Inflammatory macrophage (primary cell): ENCODE measurements around the gene AK4.

Source experiments
- DNase-seq, 2 donors: peaks; one replicate each; pipeline ENCODE4 v3.0.0-alpha.2; 2020 to 2022

AK4 gene

GRCh38 chr1:65176591-65176990 is 28.6 kb downstream of the AK4 start:
- DNase-seq = peak; percentile 71 to 84

- no peak for DNase-seq
Observed at GRCh38 chr1:65177457-65177856, 29.5 kb downstream of the AK4 start.

- no peak for DNase-seq
Observed at GRCh38 chr1:65178235-65178634, 30.2 kb downstream of the AK4 start.

- DNase-seq = no peak
Observed at GRCh38 chr1:65179148-65179547, 31.1 kb downstream of the AK4 start.

GRCh38 chr1:65180977-65181376 is 33.0 kb downstream of the AK4 start:
- DNase-seq = no peak

GRCh38 chr1:65182658-65183268 is 34.8 kb downstream of the AK4 start:
- no peak for DNase-seq

- no peak for DNase-seq
Observed at GRCh38 chr1:65189576-65190115, 41.6 kb downstream of the AK4 start.

GRCh38 chr1:65190229-65190628 is 42.2 kb downstream of the AK4 start:
- DNase-seq = no peak

- DNase-seq = no peak
Observed at GRCh38 chr1:65193129-65193695, 45.2 kb downstream of the AK4 start.

- no peak for DNase-seq
Observed at GRCh38 chr1:65195495-65196417, 47.8 kb downstream of the AK4 start.

- no peak for DNase-seq
Observed at GRCh38 chr1:65196926-65197325, 48.9 kb downstream of the AK4 start.

- DNase-seq = no peak
Observed at GRCh38 chr1:65197636-65198035, 49.6 kb downstream of the AK4 start.

- peak; percentile 22 to 38 for DNase-seq
Observed at GRCh38 chr1:65198096-65198495, 50.1 kb downstream of the AK4 start.

GRCh38 chr1:65200411-65200810 is 52.4 kb downstream of the AK4 start:
- no peak for DNase-seq

GRCh38 chr1:65206836-65207235 is 58.8 kb downstream of the AK4 start:
- DNase-seq = no peak

GRCh38 chr1:65207317-65207716 is 59.3 kb downstream of the AK4 start:
- no peak for DNase-seq

- DNase-seq = peak in 1 of 2 donors; percentile 5
Observed at GRCh38 chr1:65208563-65208973, 60.6 kb downstream of the AK4 start.

- DNase-seq = peak; percentile 62 to 73
Observed at GRCh38 chr1:65209005-65209885, 61.2 kb downstream of the AK4 start.

GRCh38 chr1:65210325-65210724 is 62.3 kb downstream of the AK4 start:
- no peak for DNase-seq

GRCh38 chr1:65211331-65211730 is 63.3 kb downstream of the AK4 start:
- DNase-seq = peak; percentile 52 to 62

GRCh38 chr1:65213271-65214023 is 65.4 kb downstream of the AK4 start:
- no peak for DNase-seq
